Measurements from ENCODE around the gene GUCA1C. TPM values are rescaled to one million over a fixed set of nuclear protein-coding genes. Genes with fewer than 3 reads are reported as not detected.

GUCA1C gene
- not detected for total RNA-seq

DNA sequence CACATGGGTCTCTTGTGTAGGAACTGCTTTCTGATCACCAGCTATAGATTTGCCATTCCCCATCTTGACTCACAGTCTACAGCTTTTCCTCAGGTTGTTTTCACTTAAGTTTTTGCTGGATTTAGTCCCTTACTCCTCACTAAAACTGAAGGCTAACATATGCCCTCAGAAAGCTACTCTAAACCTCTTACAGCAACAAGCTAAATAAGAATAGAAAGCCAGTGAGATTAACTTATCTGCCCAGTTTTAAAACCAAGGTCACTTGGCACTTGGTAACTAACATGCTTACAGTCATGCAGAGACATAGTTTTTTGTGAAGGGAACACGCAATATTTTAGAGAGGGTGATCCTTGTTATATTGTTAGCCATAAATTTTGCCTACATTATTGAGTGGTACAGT lies at the start of gene GUCA1C:
GUCA1C (minus strand) TSS at position 180 of the 400 bp plus-strand sequence; CDS start at position 63, 117 bp downstream.
- no peak for ATAC-seq
- DNase-seq (ENCODE audit: low spot score) = no peak
- intact Hi-C loops (cut with DNase I) = no loop called here

GRCh38 chr3:108998436-108998835 lies 44.8 kb upstream of the GUCA1C start:
- ATAC-seq = no peak
- intact Hi-C loops (cut with DNase I) = no loop called here
- no peak for DNase-seq (ENCODE audit: low spot score)

DNA sequence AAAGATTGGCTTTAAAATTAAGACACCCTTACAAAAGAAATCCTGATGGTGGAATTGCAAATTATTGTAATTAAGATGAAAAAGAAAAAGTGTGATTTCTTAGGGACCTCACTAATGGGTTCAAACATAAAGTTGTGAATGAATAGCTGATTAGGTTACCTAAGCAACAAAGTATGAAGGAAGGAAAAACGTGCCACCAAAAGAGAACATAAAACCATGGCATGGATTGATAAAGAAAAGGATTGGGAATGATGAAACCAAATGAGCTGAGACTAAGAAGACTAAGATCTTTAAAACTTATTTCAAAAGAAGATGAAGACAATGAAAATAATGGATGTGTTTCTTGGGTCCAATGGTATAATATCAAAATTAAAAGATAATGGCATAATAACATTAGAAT lies 32.2 kb upstream of the GUCA1C start:
- intact Hi-C loops (cut with DNase I) = no loop called here
- ATAC-seq (no peak), DNase-seq (ENCODE audit: low spot score) (no peak)

- intact Hi-C loops (cut with DNase I) = no loop called here
- DNase-seq (ENCODE audit: low spot score) = no peak
- no peak for ATAC-seq
These were observed 29.4 kb upstream of the GUCA1C start for GRCh38 chr3:108983051-108983450.

- intact Hi-C loops (cut with DNase I) = no loop called here
- ATAC-seq = no peak
- no peak for DNase-seq (ENCODE audit: low spot score)
These were observed 22.4 kb upstream of the GUCA1C start for GRCh38 chr3:108976058-108976457.

DNA sequence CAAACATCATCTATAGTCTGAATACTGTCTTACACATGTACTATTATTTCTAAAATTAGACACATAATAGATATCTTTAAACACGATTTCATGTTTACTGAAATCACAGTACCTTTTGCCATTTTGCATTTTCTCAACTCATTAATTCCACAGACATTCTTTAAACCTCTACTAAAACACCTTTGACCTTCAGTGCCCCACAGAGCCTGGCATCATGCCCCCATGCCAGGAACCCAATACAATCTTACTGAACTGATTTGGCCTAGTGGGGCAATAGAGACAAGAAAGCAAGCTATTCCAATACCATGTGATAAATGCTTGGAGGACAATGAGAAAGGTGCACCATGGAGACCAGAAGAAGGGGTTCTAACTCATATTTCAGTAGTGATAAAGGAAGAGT lies 19.3 kb upstream of the GUCA1C start:
- intact Hi-C loops (cut with DNase I) = no loop called here
- ATAC-seq (no peak), DNase-seq (ENCODE audit: low spot score) (no peak)

- no peak for ATAC-seq
- intact Hi-C loops (cut with DNase I) = no loop called here
These were observed 18.8 kb upstream of the GUCA1C start for GRCh38 chr3:108972482-108972881.

GRCh38 chr3:108970561-108970960 lies 16.9 kb upstream of the GUCA1C start:
- DNase-seq (ENCODE audit: low spot score) (no peak), ATAC-seq (no peak)
- intact Hi-C loops (cut with DNase I) = no loop called here

More at GRCh38 chr3:108972482-108972881, 18.8 kb upstream of the GUCA1C start:
- no peak for DNase-seq (ENCODE audit: low spot score)

GRCh38 chr3:108966773-108967172 lies 13.1 kb upstream of the GUCA1C start:
- intact Hi-C loops (cut with DNase I) = no loop called here
- ATAC-seq = no peak
- no peak for DNase-seq (ENCODE audit: low spot score)

DNA sequence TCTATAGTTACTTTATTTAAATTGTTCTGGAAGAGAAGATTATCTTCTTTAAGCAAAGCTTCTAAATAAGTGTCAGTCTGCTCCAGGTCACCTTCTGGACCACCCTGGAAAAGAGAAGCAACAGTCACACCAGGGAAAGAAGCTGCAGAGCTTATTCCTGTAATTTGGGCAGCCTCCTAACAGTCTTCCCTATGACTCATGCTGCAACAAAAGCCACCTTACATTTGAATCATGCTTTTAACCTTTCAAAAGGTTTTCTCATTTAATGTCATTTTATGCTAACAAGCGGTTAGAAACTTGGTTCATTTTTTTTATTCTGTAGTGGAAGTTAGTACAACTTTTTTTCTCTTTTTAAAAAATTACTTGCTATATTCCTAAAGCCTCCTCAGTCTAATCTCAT lies 5.3 kb upstream of the GUCA1C start:
- DNase-seq (ENCODE audit: low spot score) = no peak
- intact Hi-C loops (cut with DNase I) = no loop called here

GRCh38 chr3:108953210-108953609 lies 469 bp downstream of the GUCA1C start:
- no peak for ATAC-seq
- DNase-seq (ENCODE audit: low spot score) = no peak
- intact Hi-C loops (cut with DNase I) = no loop called here

More for the DNA sequence above, 5.3 kb upstream of the GUCA1C start:
- ATAC-seq = no peak

DNA sequence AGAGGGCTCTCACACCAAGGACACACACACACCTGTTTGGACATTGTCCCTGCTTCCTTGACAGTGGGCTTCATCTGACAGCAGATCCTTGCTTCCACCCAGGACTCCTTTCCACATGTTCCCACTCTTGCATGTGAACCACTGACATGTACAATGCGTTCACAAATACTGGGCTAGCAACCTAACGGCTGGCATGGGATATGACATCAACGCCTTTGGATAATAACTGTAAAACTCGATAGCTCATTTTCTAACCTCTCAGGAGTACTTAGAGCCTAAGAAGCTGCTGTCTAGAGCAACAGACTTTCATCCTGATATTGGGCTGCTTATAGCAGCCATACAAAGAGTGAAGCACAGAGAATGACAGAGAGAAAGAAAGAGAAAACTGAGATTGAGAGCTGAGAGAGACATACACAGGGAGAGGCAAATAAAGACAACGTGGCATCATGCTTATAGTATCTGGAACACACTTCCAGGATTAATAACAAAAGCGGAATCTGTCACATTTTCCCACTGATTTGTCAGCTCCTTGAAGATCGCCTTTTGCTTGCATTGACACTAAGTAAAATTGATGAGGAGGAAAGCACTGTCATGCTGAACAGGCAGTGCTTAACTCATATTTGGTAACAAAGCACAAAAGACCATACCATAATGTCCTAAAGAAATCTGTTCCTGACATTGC lies 1.7 kb downstream of the GUCA1C start:
- ATAC-seq = no peak
- intact Hi-C loops (cut with DNase I) = no loop called here
- DNase-seq (ENCODE audit: low spot score) = no peak

DNA sequence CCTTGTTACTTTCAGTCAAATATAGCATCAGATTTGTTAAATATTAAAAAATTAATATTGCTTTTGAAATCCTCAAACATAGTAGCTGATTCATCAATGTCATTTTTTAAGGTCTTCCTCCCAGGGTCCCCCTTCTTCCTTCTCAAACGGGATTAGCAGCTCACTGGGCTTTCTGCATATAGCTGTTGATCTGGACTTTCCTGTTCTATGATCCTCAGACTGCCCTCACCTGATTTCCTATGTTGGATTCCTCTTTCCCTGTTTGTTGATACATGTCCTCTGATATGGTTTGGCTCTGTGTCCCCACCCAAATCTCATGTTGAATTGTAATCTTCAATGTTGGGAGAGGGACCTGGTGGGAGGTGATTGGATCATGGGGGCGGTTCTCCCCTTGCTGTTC lies 5.8 kb downstream of the GUCA1C start:
- no peak for ATAC-seq
- intact Hi-C loops (cut with DNase I) = no loop called here
- DNase-seq (ENCODE audit: low spot score) = no peak

GRCh38 chr3:108946292-108947285 lies 7.1 kb downstream of the GUCA1C start:
- DNase-seq (ENCODE audit: low spot score) = no peak
- intact Hi-C loops (cut with DNase I) = no loop called here
- no peak for ATAC-seq

DNA sequence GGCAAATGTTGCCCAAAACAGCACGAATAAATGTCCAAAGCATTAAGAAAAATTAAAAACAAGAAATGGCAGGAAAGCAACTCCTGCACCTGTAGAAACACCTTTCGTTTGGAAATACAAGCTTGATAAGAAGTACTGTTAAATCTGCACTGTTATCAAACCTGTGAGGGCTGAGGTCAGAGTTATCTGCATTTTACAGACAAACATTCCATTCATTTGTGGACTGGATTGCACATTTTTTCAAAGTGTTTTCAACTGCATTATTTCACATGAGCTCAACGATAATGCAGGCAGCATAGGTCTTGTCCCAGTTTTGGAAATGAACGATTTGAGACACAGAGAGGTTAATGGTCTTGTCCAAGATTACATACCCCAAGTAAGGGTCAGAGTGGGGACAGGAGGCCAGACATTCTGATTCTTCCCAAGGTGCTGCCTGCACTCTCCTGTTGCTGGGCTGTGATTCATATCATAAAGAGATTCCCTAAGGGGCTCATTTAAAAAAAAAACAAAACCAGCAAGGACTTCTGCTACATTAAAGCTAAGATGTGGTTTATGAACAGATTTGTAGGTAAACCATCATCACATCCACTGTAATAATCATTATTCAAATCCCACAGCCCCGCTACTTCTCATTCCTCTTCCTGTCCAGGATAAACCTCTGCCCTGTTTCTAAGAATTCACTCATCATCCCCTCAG lies 13.0 kb downstream of the GUCA1C start:
- no peak for DNase-seq (ENCODE audit: low spot score)
- ATAC-seq = no peak
- intact Hi-C loops (cut with DNase I) = no loop called here

GRCh38 chr3:108940166-108940565 lies 13.5 kb downstream of the GUCA1C start:
- DNase-seq (ENCODE audit: low spot score) (no peak), ATAC-seq (no peak)
- intact Hi-C loops (cut with DNase I) = no loop called here

DNA sequence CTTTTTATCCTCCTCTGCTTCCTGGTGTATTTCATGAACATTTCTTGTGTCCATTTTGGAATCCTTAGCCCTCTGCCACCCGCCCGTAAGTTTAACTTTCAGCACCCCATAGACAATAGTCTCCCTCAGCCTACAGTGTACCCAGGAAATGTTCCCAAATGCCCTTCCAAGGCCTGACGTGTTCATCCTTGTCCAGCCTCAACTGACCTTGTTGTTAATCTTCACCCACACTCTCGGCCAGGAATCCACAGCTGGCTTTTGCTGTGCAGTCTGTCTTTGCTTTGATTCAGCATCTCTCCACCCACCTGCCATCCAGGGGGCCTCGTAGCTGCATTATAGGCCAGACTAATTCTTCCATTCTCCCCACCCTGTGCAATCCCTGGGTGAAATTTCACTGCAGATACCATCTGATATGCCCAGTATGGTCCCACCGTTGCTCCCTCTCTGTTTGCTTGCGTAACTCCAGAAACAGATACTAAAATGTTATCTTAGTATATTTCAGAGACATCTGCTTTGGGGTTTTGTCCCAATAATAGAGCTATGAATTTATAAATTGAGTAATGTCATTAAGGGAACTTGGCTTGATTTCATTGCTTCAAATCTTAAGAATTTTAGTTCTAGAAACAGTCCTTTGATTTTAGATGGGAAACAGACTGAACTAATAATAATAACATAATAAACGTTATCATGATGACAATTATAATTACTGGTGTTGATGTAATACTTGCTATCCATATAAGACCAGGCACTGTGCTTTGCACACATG lies 16.6 kb downstream of the GUCA1C start:
- ATAC-seq (peak; percentile 26), DNase-seq (ENCODE audit: low spot score) (no peak)
- intact Hi-C loops (cut with DNase I) = no loop called here

- DNase-seq (ENCODE audit: low spot score) (no peak), ATAC-seq (no peak)
- intact Hi-C loops (cut with DNase I) = no loop called here
These were observed 22.6 kb downstream of the GUCA1C start for GRCh38 chr3:108931035-108931434.

GRCh38 chr3:108918866-108919265 lies 34.8 kb downstream of the GUCA1C start:
- ATAC-seq = no peak
- intact Hi-C loops (cut with DNase I) = no loop called here
- no peak for DNase-seq (ENCODE audit: low spot score)
